ENCODE results near the gene TMC4. TPM values are rescaled to one million over a fixed set of nuclear protein-coding genes. Genes with fewer than 3 reads are reported as not detected.

Gene TMC4
- total and polyA plus RNA-seq, 2 experiments from 2014 or later: 0.18 TPM; not detected in 1

DNA sequence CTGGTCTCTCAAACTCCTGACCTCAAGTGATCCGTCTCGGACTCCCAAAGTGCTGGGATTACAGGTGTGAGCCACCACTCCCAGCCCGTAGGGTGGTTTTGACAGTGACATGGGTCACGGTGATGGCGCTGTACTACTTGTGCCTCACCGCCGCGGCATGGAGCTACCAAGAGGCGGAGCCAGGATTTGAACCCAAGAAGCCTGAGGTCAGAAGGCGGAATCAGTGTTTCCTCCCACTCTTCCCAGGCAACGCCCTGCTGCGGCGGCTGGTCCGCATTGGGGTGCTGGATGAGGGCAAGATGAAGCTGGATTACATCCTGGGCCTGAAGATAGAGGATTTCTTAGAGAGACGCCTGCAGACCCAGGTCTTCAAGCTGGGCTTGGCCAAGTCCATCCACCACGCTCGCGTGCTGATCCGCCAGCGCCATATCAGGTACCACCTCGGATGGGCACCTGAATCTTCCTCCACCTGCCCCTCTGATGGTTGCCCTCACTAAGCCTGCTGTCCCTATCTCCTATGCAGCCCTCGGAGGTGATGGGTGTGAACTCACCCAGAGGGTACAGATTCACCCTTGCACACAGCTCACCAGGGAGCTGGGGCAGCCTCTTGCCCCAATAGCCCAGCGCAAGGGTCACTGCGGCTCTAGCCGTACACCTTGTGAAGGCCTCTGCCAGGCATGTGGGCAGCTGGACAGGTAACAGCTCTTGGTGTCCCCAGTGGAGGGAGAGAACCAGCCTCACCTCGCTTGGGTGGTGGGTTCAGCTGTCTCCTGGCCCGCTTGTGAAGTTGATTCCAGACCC lies 33.3 kb upstream of the TMC4 start:
- H3K27ac ChIP-seq: no peak overlapping the region
- H4K20me1 ChIP-seq (ENCODE audit: insufficient read depth): peaks cover 39% of the 10 kb centered on the region; the same call in 1 of the 2 replicates
- in situ Hi-C loops (cut with MboI): no loop called here
- TF ChIP-seq EZH2 (IDR thresholded peaks at IDR 0.05; ENCODE audit: insufficient read depth, poor library complexity, severe bottlenecking) (no peak), EZH2phosphoT487 (IDR thresholded peaks at IDR 0.05; ENCODE audit: insufficient read depth, low read depth) (no peak)
- H3K4me3 ChIP-seq: no peak overlapping the region
- H3K36me3 ChIP-seq (ENCODE audit: low read depth): peaks cover 42% of the 10 kb centered on the region
- H3K4me2 ChIP-seq (ENCODE audit: unreplicated experiment): no peak overlapping the region
- H3K9me2 ChIP-seq (ENCODE audit: insufficient read depth): no peaks in the 10 kb centered on the region
- 89 to 91% methylated on average over 24 to 27 of the region's 27 CpGs for WGBS, 2 experiments (ENCODE audit: low coverage in 1 of 2, low lambda C conversion rate in 2 of 2, missing lambda C conversion rate in 2 of 2)
- H3K4me1 ChIP-seq (ENCODE audit: insufficient read depth): peaks cover 31% of the 10 kb centered on the region
- H2AFZ ChIP-seq: no peak overlapping the region
- H3K27me3 ChIP-seq (replicated peaks; ENCODE audit: insufficient read depth): no peaks in the 10 kb centered on the region
- H3K79me2 ChIP-seq (ENCODE audit: insufficient read depth): peaks cover 97% of the 10 kb centered on the region
- no peak for DNase-seq
- H3K9ac ChIP-seq: no peak overlapping the region
- peaks cover 66% of the 10 kb centered on the region for H3F3A ChIP-seq (ENCODE audit: insufficient read depth)
- H3K9me3 ChIP-seq (ENCODE audit: low read depth): no peaks in the 10 kb centered on the region

DNA sequence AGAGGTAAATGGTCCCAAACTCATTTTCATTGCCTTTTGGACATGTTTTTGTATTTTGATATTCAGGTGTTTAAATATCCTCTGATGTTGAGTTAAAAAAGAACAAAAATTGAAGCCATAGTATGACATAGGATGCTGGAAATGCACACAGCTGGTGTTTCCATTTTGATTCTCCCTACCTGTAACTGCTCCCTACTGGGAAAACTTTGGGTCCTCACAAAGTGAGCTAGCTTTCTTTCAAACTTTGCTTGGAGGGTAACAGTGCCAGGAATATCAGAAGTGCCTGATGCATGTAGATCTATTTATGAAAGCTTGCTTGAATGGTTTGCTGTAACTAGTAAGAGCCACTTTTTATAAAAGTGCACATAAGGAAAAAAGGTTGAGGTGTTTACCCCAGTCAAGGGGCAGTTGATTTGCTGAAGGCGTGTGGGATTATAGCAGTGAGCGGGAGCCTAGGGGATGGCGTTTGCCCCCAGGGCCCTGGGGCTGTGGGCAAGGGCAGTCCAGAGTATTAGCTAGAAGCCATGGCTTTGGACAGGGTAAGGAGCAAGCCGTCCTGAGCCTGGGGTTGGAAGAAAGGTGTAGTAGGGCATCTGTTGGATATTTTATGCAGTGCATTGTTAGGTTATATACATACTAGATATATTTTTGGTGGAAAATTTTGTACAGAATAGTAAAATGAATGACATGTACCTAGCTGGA lies 32.0 kb upstream of the TMC4 start:
- Histone ChIP-seq H3K4me2 (ENCODE audit: unreplicated experiment) (no peak overlapping the region), H3K79me2 (ENCODE audit: insufficient read depth) (peaks cover 88% of the 10 kb centered on the region), H3K4me3 (no peak overlapping the region), H3K27ac (no peak overlapping the region), H4K20me1 (ENCODE audit: insufficient read depth) (peaks cover 39% of the 10 kb centered on the region; the same call in 1 of the 2 replicates), H2AFZ (no peak overlapping the region), H3K9ac (peak overlapping the region; percentile 97), H3K9me3 (ENCODE audit: low read depth) (no peaks in the 10 kb centered on the region), H3K9me2 (ENCODE audit: insufficient read depth) (no peaks in the 10 kb centered on the region), H3F3A (ENCODE audit: insufficient read depth) (peaks cover 69% of the 10 kb centered on the region), H3K4me1 (ENCODE audit: insufficient read depth) (peaks cover 31% of the 10 kb centered on the region), H3K27me3 (replicated peaks; ENCODE audit: insufficient read depth) (no peaks in the 10 kb centered on the region), H3K36me3 (ENCODE audit: low read depth) (peaks cover 42% of the 10 kb centered on the region)
- TF ChIP-seq EZH2phosphoT487 (IDR thresholded peaks at IDR 0.05; ENCODE audit: insufficient read depth, low read depth) (no peak), EZH2 (IDR thresholded peaks at IDR 0.05; ENCODE audit: insufficient read depth, poor library complexity, severe bottlenecking) (no peak)
- WGBS, 2 experiments (ENCODE audit: low coverage in 1 of 2, low lambda C conversion rate in 2 of 2, missing lambda C conversion rate in 2 of 2): 94% methylated on average over 4 of the region's 4 CpGs
- DNase-seq: no peak
- in situ Hi-C loops (cut with MboI): no loop called here

DNA sequence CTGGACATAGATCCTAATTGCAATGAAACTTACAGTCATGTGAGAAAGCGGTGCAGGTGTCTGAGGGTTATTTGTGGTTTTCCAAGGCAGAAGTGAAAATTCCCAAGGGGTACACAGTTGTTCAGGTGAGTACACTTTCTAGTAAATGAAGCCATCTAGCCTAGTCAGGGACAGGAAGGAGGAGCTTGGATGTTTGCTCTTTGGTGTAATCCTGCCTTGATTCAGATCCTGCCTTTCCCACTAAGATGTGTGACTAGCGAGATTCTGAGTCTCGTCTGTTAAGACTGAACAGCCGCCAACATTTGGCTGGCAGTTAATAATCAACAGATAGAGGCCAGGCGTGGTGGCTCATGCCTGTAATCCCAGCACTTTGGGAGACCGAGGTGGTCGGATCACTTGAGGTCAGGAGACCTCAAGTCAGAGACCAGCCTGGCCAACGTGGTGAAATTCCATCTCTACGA lies 30.2 kb upstream of the TMC4 start:
- peaks cover 30% of the 10 kb centered on the region; the same call in 1 of the 2 replicates for H4K20me1 ChIP-seq (ENCODE audit: insufficient read depth)
- DNase-seq: peak; percentile 77
- peak overlapping the region; percentile 93 for H3K4me3 ChIP-seq
- in situ Hi-C loops (cut with MboI): no loop called here
- peak overlapping the region; percentile 96 for H3K4me2 ChIP-seq (ENCODE audit: unreplicated experiment)
- H3K79me2 ChIP-seq (ENCODE audit: insufficient read depth): peaks cover 73% of the 10 kb centered on the region
- H3K36me3 ChIP-seq (ENCODE audit: low read depth): peaks cover 38% of the 10 kb centered on the region
- no peak overlapping the region for H2AFZ ChIP-seq
- 27 to 28% methylated on average over 9 of the region's 9 CpGs for WGBS, 2 experiments (ENCODE audit: low coverage in 1 of 2, low lambda C conversion rate in 2 of 2, missing lambda C conversion rate in 2 of 2)
- H3K27me3 ChIP-seq (replicated peaks; ENCODE audit: insufficient read depth): no peaks in the 10 kb centered on the region
- peak overlapping the region; percentile 24; the same call in 1 of the 2 replicates for H3K27ac ChIP-seq
- H3K9ac ChIP-seq: peak overlapping the region; percentile 97
- TF ChIP-seq EZH2 (IDR thresholded peaks at IDR 0.05; ENCODE audit: insufficient read depth, poor library complexity, severe bottlenecking) (no peak), EZH2phosphoT487 (IDR thresholded peaks at IDR 0.05; ENCODE audit: insufficient read depth, low read depth) (no peak)
- peaks cover 21% of the 10 kb centered on the region for H3K4me1 ChIP-seq (ENCODE audit: insufficient read depth)
- no peaks in the 10 kb centered on the region for H3K9me2 ChIP-seq (ENCODE audit: insufficient read depth)
- H3F3A ChIP-seq (ENCODE audit: insufficient read depth): peaks cover 55% of the 10 kb centered on the region
- no peaks in the 10 kb centered on the region for H3K9me3 ChIP-seq (ENCODE audit: low read depth)

DNA sequence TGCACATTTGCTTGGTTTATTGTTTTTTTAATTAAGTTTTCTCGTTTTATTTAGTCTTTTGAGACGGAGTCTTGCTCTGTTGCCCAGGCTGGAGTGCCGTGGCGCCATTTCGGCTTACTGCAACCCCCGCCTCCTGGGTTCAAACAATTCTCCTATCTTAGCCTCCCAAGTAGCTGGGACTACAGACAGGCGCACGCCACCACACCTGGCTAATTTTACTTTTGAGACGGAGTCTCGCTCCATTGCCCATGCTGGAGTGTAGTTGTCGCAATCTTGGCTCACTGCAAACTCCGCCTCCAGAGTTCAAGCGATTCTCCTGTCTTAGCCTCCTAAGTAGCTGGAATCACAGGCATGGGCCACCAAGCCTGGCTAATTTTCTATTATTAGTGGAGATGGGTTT lies 29.0 kb upstream of the TMC4 start:
- in situ Hi-C loops (cut with MboI): no loop called here
- Histone ChIP-seq H4K20me1 (ENCODE audit: insufficient read depth) (peaks cover 28% of the 10 kb centered on the region; the same call in 1 of the 2 replicates), H3K36me3 (ENCODE audit: low read depth) (peaks cover 33% of the 10 kb centered on the region)

More for the DNA sequence above, 29.0 kb upstream of the TMC4 start:
- peak overlapping the region; percentile 93 for H3K4me3 ChIP-seq
- DNase-seq: no peak
- TF ChIP-seq EZH2 (IDR thresholded peaks at IDR 0.05; ENCODE audit: insufficient read depth, poor library complexity, severe bottlenecking) (no peak), EZH2phosphoT487 (IDR thresholded peaks at IDR 0.05; ENCODE audit: insufficient read depth, low read depth) (no peak)
- WGBS, 2 experiments (ENCODE audit: low coverage in 1 of 2, low lambda C conversion rate in 2 of 2, missing lambda C conversion rate in 2 of 2): 41 to 49% methylated on average over 12 to 13 of the region's 13 CpGs
- no peaks in the 10 kb centered on the region for H3K9me3 ChIP-seq (ENCODE audit: low read depth)
- H3K4me1 ChIP-seq (ENCODE audit: insufficient read depth): peaks cover 21% of the 10 kb centered on the region
- H3K9ac ChIP-seq: peak overlapping the region; percentile 97
- H3K4me2 ChIP-seq (ENCODE audit: unreplicated experiment): peak overlapping the region; percentile 96
- H3K79me2 ChIP-seq (ENCODE audit: insufficient read depth): peaks cover 61% of the 10 kb centered on the region
- no peaks in the 10 kb centered on the region for H3K27me3 ChIP-seq (replicated peaks; ENCODE audit: insufficient read depth)
- no peak overlapping the region for H2AFZ ChIP-seq
- H3K27ac ChIP-seq: peak overlapping the region; percentile 97
- no peaks in the 10 kb centered on the region for H3K9me2 ChIP-seq (ENCODE audit: insufficient read depth)
- peaks cover 45% of the 10 kb centered on the region for H3F3A ChIP-seq (ENCODE audit: insufficient read depth)
